ENCODE data around the gene MOV10L1. TPM values are rescaled to one million over a fixed set of nuclear protein-coding genes. Genes with fewer than 3 reads are reported as not detected.

MOV10L1 gene
- total RNA-seq, 4 donors from 2014 or later = 0.17 to 1.3 (median 1.1) TPM; not detected in 1

GRCh38 chr22:50160947-50161346 lies 71.1 kb downstream of the MOV10L1 start:
- no peak for TF ChIP-seq CTCF (IDR thresholded peaks at IDR 0.05; ENCODE audit: low read depth)

- TF ChIP-seq CTCF (IDR thresholded peaks at IDR 0.05; ENCODE audit: low read depth) = no peak
These were observed 71.9 kb downstream of the MOV10L1 start for GRCh38 chr22:50161508-50162390.

- no peak for TF ChIP-seq CTCF (IDR thresholded peaks at IDR 0.05; ENCODE audit: low read depth)
These were observed 72.7 kb downstream of the MOV10L1 start for GRCh38 chr22:50162391-50162956.

GRCh38 chr22:50165436-50166123 lies 75.8 kb downstream of the MOV10L1 start:
- TF ChIP-seq CTCF (IDR thresholded peaks at IDR 0.05; ENCODE audit: low read depth) = no peak

- no peak for TF ChIP-seq CTCF (IDR thresholded peaks at IDR 0.05; ENCODE audit: low read depth)
These were observed 78.1 kb downstream of the MOV10L1 start for GRCh38 chr22:50167689-50168489.

- TF ChIP-seq CTCF (IDR thresholded peaks at IDR 0.05; ENCODE audit: low read depth) = no peak
These were observed 79.5 kb downstream of the MOV10L1 start for GRCh38 chr22:50169181-50169759.
